Karpas-422 (cell line): ENCODE data around the gene CSNK1D. TPM values are rescaled to one million over a fixed set of nuclear protein-coding genes. Genes with fewer than 3 reads are reported as not detected.

Experiments
- DNase-seq: peaks from one replicate; pipeline ENCODE4 v3.0.0-alpha.2; 2015
- H2AFZ ChIP-seq: fragments of 200-600 bp; sonication (generic); 2 replicates; pipeline ENCODE4 v1.6.1; 2014; ENCODE audit warnings: antibody characterized with exemption, low read length, mixed read lengths
- H3K27ac ChIP-seq: fragments of 200-600 bp; sonication (generic); 2 replicates; pipeline ENCODE4 v1.5.1; 2014; ENCODE audit warnings: mild to moderate bottlenecking, low read length, moderate library complexity
- H3K27me3 ChIP-seq: fragments of 200-600 bp; sonication (generic); 2 replicates; pipeline ENCODE4 v1.6.1; 2014; ENCODE audit warnings: low read length, mixed read lengths
- H3K36me3 ChIP-seq: fragments of 200-600 bp; sonication (generic); 2 replicates; pipeline ENCODE4 v1.6.1; 2014; ENCODE audit warnings: low read length, mixed read lengths; ENCODE audit not compliant: insufficient read depth
- H3K4me1 ChIP-seq: fragments of 200-600 bp; sonication (generic); 2 replicates; pipeline ENCODE4 v1.6.1; 2014; ENCODE audit warnings: mild to moderate bottlenecking, low read length, mixed read lengths
- H3K4me2 ChIP-seq: fragments of 200-600 bp; sonication (generic); 2 replicates; pipeline ENCODE4 v1.6.1; 2014; ENCODE audit warnings: low read length, low read depth, mild to moderate bottlenecking; ENCODE audit not compliant: poor library complexity, severe bottlenecking
- H3K4me3 ChIP-seq: fragments of 200-600 bp; sonication (generic); 2 replicates; pipeline ENCODE4 v1.5.1; 2014; ENCODE audit warnings: mild to moderate bottlenecking, antibody characterized with exemption, low read length, mixed read lengths
- H3K79me2 ChIP-seq: fragments of 200-600 bp; sonication (generic); 2 replicates; pipeline ENCODE4 v1.6.1; 2014; ENCODE audit warnings: mild to moderate bottlenecking, low read length, mixed read lengths
- H3K9ac ChIP-seq: fragments of 200-600 bp; sonication (generic); 2 replicates; pipeline ENCODE4 v1.6.0; 2014; ENCODE audit warnings: low read length
- H3K9me2 ChIP-seq: fragments of 200-600 bp; sonication (generic), shearing (Covaris generic); replicated peaks from 2 replicates; pipeline ENCODE4 v1.6.0; 2014; ENCODE audit warnings: mild to moderate bottlenecking, low read length, moderate library complexity; ENCODE audit not compliant: insufficient read depth
- H3K9me3 ChIP-seq: fragments of 300-700, 200-600 bp; sonication (generic); 2 replicates; pipeline ENCODE4 v1.6.1; 2014; ENCODE audit warnings: low read length, mixed read lengths
- H4K20me1 ChIP-seq: fragments of 200-600 bp; sonication (generic); 2 replicates; pipeline ENCODE4 v1.6.1; 2014; ENCODE audit warnings: mild to moderate bottlenecking, antibody characterized with exemption, low read length, low read depth; ENCODE audit not compliant: insufficient read depth
- total RNA-seq: library from RNA; depleted of rRNA; stranded (reverse); fragments of >200 nt; shearing (Covaris generic); gene quantifications from 2 replicates; pipeline ENCODE4 v1.2.3, GENCODE V29; 2014; ENCODE audit warnings: low replicate concordance

The CSNK1D gene
- total RNA-seq, 1 experiment from 2014 or later = 30.6 TPM

DNA sequence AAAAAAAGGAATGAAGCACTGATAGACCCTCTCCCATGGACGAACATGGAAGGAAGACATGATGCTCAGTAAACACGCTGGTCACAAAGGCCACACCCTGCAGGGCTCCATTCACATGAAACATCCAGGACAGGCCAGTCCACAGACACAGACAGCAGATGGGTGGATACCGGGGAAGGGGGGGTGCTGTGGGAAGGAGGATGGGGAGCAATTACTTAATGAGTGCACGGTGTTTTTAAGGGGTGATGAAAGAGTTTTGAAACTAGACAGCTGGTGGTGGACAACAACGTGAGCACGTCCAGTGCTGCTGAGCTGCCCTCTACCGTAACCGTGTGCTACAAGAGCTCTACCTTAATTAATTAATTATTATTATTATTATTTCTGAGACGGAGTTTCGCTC, 50.7 kb downstream of the CSNK1D start:
- Histone ChIP-seq H3K4me1 (no peaks in the 10 kb centered on the region), H3K9me3 (no peaks in the 10 kb centered on the region), H3K9ac (no peak overlapping the region), H3K27ac (no peak overlapping the region), H3K4me3 (no peak overlapping the region), H3K79me2 (no peaks in the 10 kb centered on the region), H2AFZ (no peak overlapping the region), H3K27me3 (no peaks in the 10 kb centered on the region), H3K36me3 (no peaks in the 10 kb centered on the region), H4K20me1 (no peaks in the 10 kb centered on the region), H3K9me2 (no peaks in the 10 kb centered on the region), H3K4me2 (no peak overlapping the region)
- DNase-seq = no peak

GRCh38 chr17:82221341-82221902, 52.1 kb downstream of the CSNK1D start:
- H3K4me3 ChIP-seq = no peak overlapping the region
- no peaks in the 10 kb centered on the region for H3K4me1 ChIP-seq
- no peak for DNase-seq
- H4K20me1 ChIP-seq = no peaks in the 10 kb centered on the region
- no peak overlapping the region for H3K4me2 ChIP-seq
- no peak overlapping the region for H3K9ac ChIP-seq
- no peaks in the 10 kb centered on the region for H3K9me2 ChIP-seq
- H3K36me3 ChIP-seq = no peaks in the 10 kb centered on the region
- no peak overlapping the region for H3K27ac ChIP-seq
- H3K79me2 ChIP-seq = no peaks in the 10 kb centered on the region
- H3K9me3 ChIP-seq = no peaks in the 10 kb centered on the region
- H2AFZ ChIP-seq = no peak overlapping the region
- no peaks in the 10 kb centered on the region for H3K27me3 ChIP-seq

- no peaks in the 10 kb centered on the region for H3K4me1 ChIP-seq
- no peak for DNase-seq
- H3K79me2 ChIP-seq = no peaks in the 10 kb centered on the region
- H3K27me3 ChIP-seq = no peaks in the 10 kb centered on the region
- no peak overlapping the region for H3K27ac ChIP-seq
- no peak overlapping the region for H3K4me2 ChIP-seq
- no peaks in the 10 kb centered on the region for H3K36me3 ChIP-seq
- H3K4me3 ChIP-seq = no peak overlapping the region
- no peak overlapping the region for H3K9ac ChIP-seq
- H3K9me3 ChIP-seq = no peaks in the 10 kb centered on the region
- H3K9me2 ChIP-seq = no peaks in the 10 kb centered on the region
- no peaks in the 10 kb centered on the region for H4K20me1 ChIP-seq
- H2AFZ ChIP-seq = no peak overlapping the region
These were observed 53.5 kb downstream of the CSNK1D start for GRCh38 chr17:82219753-82220709.

GRCh38 chr17:82219083-82219482, 54.4 kb downstream of the CSNK1D start:
- no peak overlapping the region for H3K9ac ChIP-seq
- no peak overlapping the region for H3K4me2 ChIP-seq
- H4K20me1 ChIP-seq = no peaks in the 10 kb centered on the region
- no peak overlapping the region for H2AFZ ChIP-seq
- no peaks in the 10 kb centered on the region for H3K36me3 ChIP-seq
- DNase-seq = no peak
- H3K4me3 ChIP-seq = no peak overlapping the region
- no peaks in the 10 kb centered on the region for H3K79me2 ChIP-seq
- H3K4me1 ChIP-seq = no peaks in the 10 kb centered on the region
- H3K9me3 ChIP-seq = no peaks in the 10 kb centered on the region
- no peak overlapping the region for H3K27ac ChIP-seq
- no peaks in the 10 kb centered on the region for H3K27me3 ChIP-seq
- H3K9me2 ChIP-seq = no peaks in the 10 kb centered on the region

DNA sequence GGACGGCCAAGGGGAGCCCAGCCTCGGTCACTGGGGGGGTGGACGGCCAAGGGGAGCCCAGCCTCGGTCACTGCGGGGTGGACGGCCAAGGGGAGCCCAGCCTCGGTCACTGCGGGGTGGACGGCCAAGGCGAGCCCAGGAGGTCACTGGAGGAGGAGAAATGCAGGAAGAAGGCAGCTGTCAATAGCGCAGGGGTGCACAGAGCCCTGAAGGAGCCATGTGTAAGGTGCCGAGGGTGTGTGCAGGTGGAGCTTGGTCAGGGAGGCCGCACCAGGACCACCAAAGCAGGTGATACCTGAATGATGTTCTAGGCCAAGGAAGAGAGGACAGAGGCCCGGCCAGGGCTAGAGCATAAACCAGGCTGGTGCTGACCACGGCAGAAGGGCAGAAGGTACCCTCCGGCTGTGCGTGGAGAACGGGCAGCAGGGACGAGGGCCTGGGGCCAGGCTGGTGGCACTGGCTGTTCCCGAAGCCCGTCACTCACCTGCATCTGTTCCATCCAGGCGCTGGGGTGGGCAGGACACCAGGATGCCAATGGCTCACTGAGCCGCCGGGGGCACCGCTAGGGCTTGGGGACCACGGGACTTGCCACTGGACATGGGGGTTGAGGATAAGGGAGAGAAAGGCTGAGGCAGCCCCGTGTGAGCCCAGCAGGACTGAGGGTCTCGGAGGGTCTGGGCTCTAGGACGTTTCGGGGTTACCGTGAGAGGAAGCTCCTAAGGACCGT, 55.0 kb downstream of the CSNK1D start:
- Histone ChIP-seq H2AFZ (no peak overlapping the region), H4K20me1 (no peaks in the 10 kb centered on the region), H3K9me2 (no peaks in the 10 kb centered on the region), H3K4me2 (no peak overlapping the region), H3K79me2 (no peaks in the 10 kb centered on the region), H3K36me3 (no peaks in the 10 kb centered on the region), H3K9ac (no peak overlapping the region), H3K9me3 (no peaks in the 10 kb centered on the region), H3K4me1 (peaks cover 1% of the 10 kb centered on the region), H3K27ac (no peak overlapping the region), H3K4me3 (no peak overlapping the region), H3K27me3 (no peaks in the 10 kb centered on the region)
- DNase-seq = no peak

DNA sequence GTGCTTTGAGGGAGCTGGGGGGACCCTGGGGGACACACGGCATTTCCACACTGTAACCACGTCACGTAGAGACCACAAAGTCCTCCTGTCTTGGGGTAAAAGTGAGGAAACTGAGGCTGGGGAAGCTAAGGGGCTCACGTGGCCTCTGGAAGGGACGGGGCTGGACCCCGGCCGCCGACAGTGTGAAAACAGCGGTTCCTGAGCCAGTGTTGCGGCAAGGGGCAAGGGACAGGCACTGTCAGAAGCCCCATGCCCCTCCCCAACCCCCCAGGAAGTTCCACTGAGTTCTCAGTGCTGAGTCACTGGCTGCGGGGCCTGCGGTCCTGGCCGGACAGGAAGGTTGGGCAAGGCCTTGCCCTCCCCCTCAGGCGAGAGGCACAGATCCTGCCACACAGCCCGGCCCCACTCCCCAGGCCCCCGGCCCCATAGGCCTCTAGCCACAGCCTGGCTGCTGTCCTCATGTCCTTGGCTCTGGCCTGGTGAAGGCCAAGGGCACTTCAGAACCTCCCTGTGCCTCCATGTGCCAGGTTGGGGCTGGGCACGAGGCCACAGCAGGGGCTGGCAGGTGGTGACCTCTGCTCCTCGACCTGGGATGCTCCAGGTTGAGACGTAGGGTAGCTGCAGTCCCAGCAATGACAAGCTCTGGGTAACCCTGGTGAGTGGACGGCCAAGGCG, 55.8 kb downstream of the CSNK1D start:
- DNase-seq = no peak
- H3K36me3 ChIP-seq = no peaks in the 10 kb centered on the region
- H3K27ac ChIP-seq = no peak overlapping the region
- no peaks in the 10 kb centered on the region for H3K9me3 ChIP-seq
- no peak overlapping the region for H3K9ac ChIP-seq
- H3K79me2 ChIP-seq = no peaks in the 10 kb centered on the region
- peaks cover 7% of the 10 kb centered on the region for H3K4me1 ChIP-seq
- no peak overlapping the region for H2AFZ ChIP-seq
- no peak overlapping the region for H3K4me3 ChIP-seq
- no peaks in the 10 kb centered on the region for H3K27me3 ChIP-seq
- H3K4me2 ChIP-seq = no peak overlapping the region
- no peaks in the 10 kb centered on the region for H3K9me2 ChIP-seq
- H4K20me1 ChIP-seq = no peaks in the 10 kb centered on the region

DNA sequence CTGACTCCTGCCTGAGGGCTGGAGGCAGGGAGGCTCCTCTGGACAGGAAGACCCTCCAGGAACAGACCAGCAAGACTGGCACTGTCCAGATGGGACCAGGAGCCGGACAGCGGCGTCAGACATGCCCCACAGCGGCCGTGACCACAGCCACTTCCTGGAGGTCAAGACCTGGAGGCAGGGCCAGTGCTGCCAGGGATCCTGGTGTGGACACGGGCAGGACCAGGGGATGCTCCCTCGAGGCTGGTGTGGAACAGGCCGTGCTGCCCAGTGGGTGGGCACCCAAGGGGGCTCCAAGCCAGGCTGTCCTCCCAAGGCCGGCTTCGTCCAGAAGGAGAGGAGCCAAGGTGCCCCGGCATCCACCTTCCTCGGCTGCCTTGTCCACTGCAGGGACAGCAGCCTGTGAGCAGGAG, 56.4 kb downstream of the CSNK1D start:
- Histone ChIP-seq H3K9me2 (no peaks in the 10 kb centered on the region), H3K9me3 (no peaks in the 10 kb centered on the region), H3K9ac (no peak overlapping the region), H2AFZ (no peak overlapping the region), H3K4me2 (no peak overlapping the region), H3K36me3 (no peaks in the 10 kb centered on the region), H3K4me1 (peaks cover 7% of the 10 kb centered on the region), H3K27ac (no peak overlapping the region), H4K20me1 (no peaks in the 10 kb centered on the region), H3K4me3 (no peak overlapping the region), H3K27me3 (no peaks in the 10 kb centered on the region), H3K79me2 (no peaks in the 10 kb centered on the region)
- DNase-seq = no peak
